ENCODE results near the gene D2HGDH.

GRCh38 chr2:241768251-241768711, 33.9 kb downstream of the D2HGDH start:
- TF ChIP-seq RAD21 (CRISPR knock-in tag; conservative IDR thresholded peaks at IDR 0.05 in 1 of 2, IDR thresholded peaks at IDR 0.05 in 1 of 2) (no peak), CTCF (IDR thresholded peaks at IDR 0.05 in 2 of 3, conservative IDR thresholded peaks at IDR 0.05 in 1 of 3; ENCODE audit: insufficient read depth in 2 of 3, low read depth in 1 of 3, low read length in 3 of 3) (no peak), ZC3H11A (IDR thresholded peaks at IDR 0.05; ENCODE audit: low read depth, low read length) (no peak), STAG1 (CRISPR knock-in tag; IDR thresholded peaks at IDR 0.05; ENCODE audit: borderline replicate concordance) (no peak), DPF2 (IDR thresholded peaks at IDR 0.05) (no peak)
